LoVo (cell line): Measurements from ENCODE around the gene ARHGAP24.

ENCODE experiments used
- DNase-seq: peaks from one replicate; pipeline ENCODE4 v3.0.0-alpha.2; 2016; ENCODE audit warnings: low spot score

The ARHGAP24 gene

GRCh38 chr4:85580489-85580888 is 105.5 kb downstream of the ARHGAP24 start:
- no peak for DNase-seq

GRCh38 chr4:85587952-85588351 is 113.0 kb downstream of the ARHGAP24 start:
- no peak for DNase-seq

- no peak for DNase-seq
Measured at GRCh38 chr4:85591406-85592098, 116.6 kb downstream of the ARHGAP24 start.

GRCh38 chr4:85595098-85595775 is 120.3 kb downstream of the ARHGAP24 start:
- no peak for DNase-seq

GRCh38 chr4:85595796-85596559 is 121.0 kb downstream of the ARHGAP24 start:
- DNase-seq = no peak

GRCh38 chr4:85598936-85599335 is 124.0 kb downstream of the ARHGAP24 start:
- no peak for DNase-seq

GRCh38 chr4:85600501-85600900 is 125.6 kb downstream of the ARHGAP24 start:
- DNase-seq = no peak

GRCh38 chr4:85603437-85604336 is 128.7 kb downstream of the ARHGAP24 start:
- no peak for DNase-seq

- no peak for DNase-seq
Measured at GRCh38 chr4:85606505-85606904, 131.6 kb downstream of the ARHGAP24 start.

- no peak for DNase-seq
Measured at GRCh38 chr4:85607624-85608023, 132.7 kb downstream of the ARHGAP24 start.

GRCh38 chr4:85610450-85610849 is 135.5 kb downstream of the ARHGAP24 start:
- DNase-seq = no peak

GRCh38 chr4:85611661-85612060 is 136.7 kb downstream of the ARHGAP24 start:
- DNase-seq = no peak

GRCh38 chr4:85613901-85614300 is 139.0 kb downstream of the ARHGAP24 start:
- no peak for DNase-seq

GRCh38 chr4:85615952-85616351 is 141.0 kb downstream of the ARHGAP24 start:
- no peak for DNase-seq

- DNase-seq = no peak
Measured at GRCh38 chr4:85617202-85617601, 142.3 kb downstream of the ARHGAP24 start.

GRCh38 chr4:85632981-85633380 is 158.0 kb downstream of the ARHGAP24 start:
- DNase-seq = no peak

GRCh38 chr4:85637778-85638177 is 162.8 kb downstream of the ARHGAP24 start:
- DNase-seq = no peak

GRCh38 chr4:85639946-85640345 is 165.0 kb downstream of the ARHGAP24 start:
- DNase-seq = no peak

GRCh38 chr4:85642356-85643100 is 167.6 kb downstream of the ARHGAP24 start:
- DNase-seq = no peak

- DNase-seq = no peak
Measured at GRCh38 chr4:85644061-85644460, 169.1 kb downstream of the ARHGAP24 start.

- no peak for DNase-seq
Measured at GRCh38 chr4:85650908-85651307, 176.0 kb downstream of the ARHGAP24 start.
